Muscle of back (tissue), 13 donors: ENCODE measurements around the gene UNC45A. TPM values are rescaled to one million over a fixed set of nuclear protein-coding genes. Genes with fewer than 3 reads are reported as not detected.
"Not testable (repeated sequence)": the region's sequence is repeated elsewhere in the genome, so short reads cannot be mapped to it uniquely, and the experiment has no call there.

Experiments used
- DNase-seq, 3 donors: peaks; one replicate each; pipeline versions ENCODE4 v3.0.0 to v3.0.0-alpha.2; 2013
- long read RNA-seq, 9 donors: transcript quantifications; one replicate each; lab custom pipeline, GENCODE V29; 2026
- polyA plus RNA-seq, 10 donors: library from polyadenylated mRNA; unstranded; fragments of 120-200 nt; gene quantifications; one replicate each; pipeline ENCODE4 v1.2.1, GENCODE V29; 2013; ENCODE audit not compliant: insufficient read length in 10 of 10

Gene UNC45A, protein sequence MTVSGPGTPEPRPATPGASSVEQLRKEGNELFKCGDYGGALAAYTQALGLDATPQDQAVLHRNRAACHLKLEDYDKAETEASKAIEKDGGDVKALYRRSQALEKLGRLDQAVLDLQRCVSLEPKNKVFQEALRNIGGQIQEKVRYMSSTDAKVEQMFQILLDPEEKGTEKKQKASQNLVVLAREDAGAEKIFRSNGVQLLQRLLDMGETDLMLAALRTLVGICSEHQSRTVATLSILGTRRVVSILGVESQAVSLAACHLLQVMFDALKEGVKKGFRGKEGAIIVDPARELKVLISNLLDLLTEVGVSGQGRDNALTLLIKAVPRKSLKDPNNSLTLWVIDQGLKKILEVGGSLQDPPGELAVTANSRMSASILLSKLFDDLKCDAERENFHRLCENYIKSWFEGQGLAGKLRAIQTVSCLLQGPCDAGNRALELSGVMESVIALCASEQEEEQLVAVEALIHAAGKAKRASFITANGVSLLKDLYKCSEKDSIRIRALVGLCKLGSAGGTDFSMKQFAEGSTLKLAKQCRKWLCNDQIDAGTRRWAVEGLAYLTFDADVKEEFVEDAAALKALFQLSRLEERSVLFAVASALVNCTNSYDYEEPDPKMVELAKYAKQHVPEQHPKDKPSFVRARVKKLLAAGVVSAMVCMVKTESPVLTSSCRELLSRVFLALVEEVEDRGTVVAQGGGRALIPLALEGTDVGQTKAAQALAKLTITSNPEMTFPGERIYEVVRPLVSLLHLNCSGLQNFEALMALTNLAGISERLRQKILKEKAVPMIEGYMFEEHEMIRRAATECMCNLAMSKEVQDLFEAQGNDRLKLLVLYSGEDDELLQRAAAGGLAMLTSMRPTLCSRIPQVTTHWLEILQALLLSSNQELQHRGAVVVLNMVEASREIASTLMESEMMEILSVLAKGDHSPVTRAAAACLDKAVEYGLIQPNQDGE
- polyA plus RNA-seq, result 10 to 100 TPM; 22.6 to 35.7 (median 27.0) TPM
- long read RNA-seq, donor 1, partial matches to known transcripts, result 10 of 11 reads
- long read RNA-seq, donor 1, other reads (novel, unspliced or antisense), result 0 of 11 reads
- long read RNA-seq, donor 2, partial matches to known transcripts, result 0 of 1 reads
- long read RNA-seq, donor 2, other reads (novel, unspliced or antisense), result 0 of 1 reads
- long read RNA-seq, donor 3, result 0 reads
- long read RNA-seq, donor 4, partial matches to known transcripts, result 10 of 10 reads
- long read RNA-seq, donor 4, other reads (novel, unspliced or antisense), result 0 of 10 reads
- long read RNA-seq, donor 5, partial matches to known transcripts, result 0 of 1 reads
- long read RNA-seq, donor 5, other reads (novel, unspliced or antisense), result 0 of 1 reads
- long read RNA-seq, donor 6, result 0 reads
- long read RNA-seq, donor 7, partial matches to known transcripts, result 0 of 1 reads
- long read RNA-seq, donor 7, other reads (novel, unspliced or antisense), result 0 of 1 reads
- long read RNA-seq, donor 8, partial matches to known transcripts, result 5 of 6 reads
- long read RNA-seq, donor 8, other reads (novel, unspliced or antisense), result 0 of 6 reads
- long read RNA-seq, donor 9, result 0 reads

DNA sequence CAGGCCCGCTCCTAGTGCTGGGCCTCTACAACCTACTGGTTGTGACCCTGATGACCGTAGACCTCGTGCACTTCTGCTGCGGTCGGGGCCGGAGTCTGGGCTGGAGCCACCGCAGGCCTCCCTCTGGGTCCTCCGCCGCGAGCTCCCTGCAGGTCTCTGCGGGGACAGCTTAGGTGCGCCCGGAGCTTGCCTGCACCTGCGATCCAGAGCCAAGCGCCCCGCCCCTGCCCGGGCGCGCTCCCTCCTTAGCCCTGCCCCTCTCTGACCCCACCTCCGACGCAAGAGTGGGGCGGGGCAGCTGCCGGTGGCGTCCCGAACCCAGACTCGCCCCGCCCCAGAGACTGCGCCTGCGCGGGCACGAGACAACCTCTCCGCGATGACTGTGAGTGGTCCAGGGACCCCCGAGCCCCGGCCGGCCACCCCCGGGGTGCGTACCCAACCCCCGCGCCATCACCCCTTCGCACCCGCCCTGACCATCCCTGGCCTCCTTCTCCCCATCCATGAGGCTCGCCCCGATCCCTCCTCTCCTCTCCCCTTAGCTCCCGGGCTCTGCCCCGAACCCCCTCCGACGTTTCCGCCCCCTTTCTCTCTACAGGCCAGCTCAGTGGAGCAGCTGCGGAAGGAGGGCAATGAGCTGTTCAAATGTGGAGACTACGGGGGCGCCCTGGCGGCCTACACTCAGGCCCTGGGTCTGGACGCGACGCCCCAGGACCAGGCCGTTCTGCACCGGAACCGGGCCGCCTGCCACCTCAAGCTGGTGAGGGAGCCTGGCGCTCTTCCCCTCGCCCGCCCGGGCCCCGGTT is at the start of gene UNC45A:
UNC45A (plus strand) TSS at position 337 of the 803 bp plus-strand sequence; CDS start at position 377, 40 bp downstream.
- DNase-seq, result peak; percentile 88 to 97 (median 91)

DNA sequence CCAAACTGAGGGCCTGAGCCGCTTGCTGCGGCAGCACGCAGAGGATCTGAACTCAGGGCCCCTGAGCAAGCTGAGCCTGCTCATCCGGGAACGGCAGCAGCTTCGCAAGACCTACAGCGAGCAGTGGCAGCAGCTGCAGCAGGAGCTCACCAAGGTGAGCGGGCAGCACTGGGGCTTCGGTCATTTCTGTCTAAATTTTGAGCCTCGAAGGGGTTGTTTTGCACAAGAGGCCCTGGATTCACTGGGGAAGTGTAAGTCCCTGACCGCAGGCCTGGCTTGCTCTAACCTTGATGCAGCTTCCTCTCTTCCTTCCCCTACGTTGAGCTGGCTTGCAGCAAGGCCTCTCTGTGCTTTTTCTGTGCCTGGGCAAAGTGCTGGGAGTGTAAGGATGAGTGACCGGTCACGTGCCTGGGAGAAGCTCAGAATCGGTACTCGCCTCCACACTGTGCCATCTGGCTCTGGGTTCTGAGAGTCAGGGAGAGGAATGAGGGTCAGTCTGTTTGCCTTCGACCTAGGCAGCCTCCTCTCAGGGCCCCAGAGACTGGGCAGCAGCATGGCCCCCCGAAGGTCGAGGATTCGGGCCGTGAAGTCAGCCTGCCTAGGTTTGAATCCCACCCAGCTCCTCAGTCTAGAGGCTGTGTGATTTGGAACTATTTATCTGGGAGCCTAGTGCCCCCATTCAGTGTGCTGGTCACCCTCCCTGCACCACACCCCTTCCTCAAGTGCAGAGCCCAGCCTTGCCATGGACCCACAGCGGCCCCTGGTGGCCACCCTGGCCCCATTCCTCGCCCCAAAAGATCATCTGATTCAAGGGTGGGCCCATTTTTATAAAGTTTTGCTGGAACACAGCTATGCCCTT is 49.4 kb upstream of the UNC45A start:
- peak in 2 of 3 donors; percentile 85 to 89 for DNase-seq

DNA sequence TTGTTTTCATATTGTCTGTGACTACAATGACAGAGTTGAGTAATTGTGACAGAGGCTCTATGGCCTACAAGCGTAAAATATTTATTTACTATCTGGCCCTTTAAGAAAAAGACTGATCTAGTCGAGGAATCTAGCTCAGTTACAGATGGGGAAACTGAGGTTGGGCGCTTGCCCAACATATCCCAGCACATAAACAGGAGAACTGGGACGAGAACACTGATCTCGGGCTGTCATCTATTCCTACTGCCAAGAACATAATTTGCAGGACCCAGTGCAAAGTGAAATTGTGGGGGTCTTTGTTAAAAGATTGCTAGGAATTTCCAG is 48.8 kb upstream of the UNC45A start:
- no peak for DNase-seq

DNA sequence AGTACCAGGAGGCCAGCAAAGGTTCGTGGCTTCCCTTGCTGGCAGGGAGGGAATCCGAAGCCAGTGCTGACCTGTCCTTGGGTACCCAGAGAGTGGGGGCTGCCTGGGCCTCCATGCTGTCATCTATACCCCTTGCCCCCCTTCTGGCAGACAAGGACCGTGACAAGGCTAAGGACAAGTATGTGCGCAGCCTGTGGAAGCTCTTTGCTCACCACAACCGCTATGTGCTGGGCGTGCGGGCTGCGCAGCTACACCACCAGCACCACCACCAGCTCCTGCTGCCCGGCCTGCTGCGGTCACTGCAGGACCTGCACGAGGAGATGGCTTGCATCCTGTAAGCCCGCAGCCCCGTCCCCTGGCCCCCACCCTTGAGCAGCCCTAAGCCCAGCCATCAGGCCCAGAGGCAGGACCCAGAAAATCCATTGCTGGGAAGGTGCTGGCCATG is 48.0 kb upstream of the UNC45A start:
- DNase-seq, result no peak

DNA sequence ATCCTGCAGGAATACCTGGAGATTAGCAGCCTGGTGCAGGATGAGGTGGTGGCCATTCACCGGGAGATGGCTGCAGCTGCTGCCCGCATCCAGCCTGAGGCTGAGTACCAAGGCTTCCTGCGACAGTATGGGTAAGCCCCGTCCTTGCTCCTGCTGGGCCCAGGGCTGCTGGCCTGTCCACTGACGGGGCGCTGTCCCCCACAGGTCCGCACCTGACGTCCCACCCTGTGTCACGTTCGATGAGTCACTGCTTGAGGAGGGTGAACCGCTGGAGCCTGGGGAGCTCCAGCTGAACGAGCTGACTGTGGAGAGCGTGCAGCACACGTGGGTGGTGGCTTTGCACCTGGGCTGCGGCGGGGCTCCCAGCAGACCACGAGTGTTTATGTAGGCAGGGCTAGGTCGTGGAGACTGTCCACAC is 45.8 kb upstream of the UNC45A start:
- DNase-seq, result no peak

DNA sequence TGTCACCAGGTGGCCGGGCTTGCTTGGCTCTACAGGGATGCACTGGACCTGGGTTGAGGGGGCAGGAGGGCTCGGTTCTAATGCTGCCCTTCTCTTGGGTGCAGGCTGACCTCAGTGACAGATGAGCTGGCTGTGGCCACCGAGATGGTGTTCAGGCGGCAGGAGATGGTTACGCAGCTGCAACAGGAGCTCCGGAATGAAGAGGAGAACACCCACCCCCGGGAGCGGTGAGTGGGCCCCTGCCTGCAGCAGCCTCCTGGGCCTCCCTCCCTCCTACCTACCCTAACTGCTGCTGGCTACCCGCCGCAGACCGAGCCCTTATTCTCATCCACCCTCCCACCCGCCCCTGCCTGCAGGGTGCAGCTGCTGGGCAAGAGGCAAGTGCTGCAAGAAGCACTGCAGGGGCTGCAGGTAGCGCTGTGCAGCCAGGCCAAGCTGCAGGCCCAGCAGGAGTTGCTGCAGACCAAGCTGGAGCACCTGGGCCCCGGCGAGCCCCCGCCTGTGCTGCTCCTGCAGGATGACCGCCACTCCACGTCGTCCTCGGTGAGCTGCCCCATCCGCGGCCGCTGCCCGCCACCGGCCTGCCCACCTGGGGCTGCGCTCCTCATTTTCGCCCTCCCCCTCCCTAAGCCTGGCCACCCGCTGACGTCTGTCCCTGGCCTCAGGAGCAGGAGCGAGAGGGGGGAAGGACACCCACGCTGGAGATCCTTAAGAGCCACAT is 45.2 kb upstream of the UNC45A start:
- no peak for DNase-seq

DNA sequence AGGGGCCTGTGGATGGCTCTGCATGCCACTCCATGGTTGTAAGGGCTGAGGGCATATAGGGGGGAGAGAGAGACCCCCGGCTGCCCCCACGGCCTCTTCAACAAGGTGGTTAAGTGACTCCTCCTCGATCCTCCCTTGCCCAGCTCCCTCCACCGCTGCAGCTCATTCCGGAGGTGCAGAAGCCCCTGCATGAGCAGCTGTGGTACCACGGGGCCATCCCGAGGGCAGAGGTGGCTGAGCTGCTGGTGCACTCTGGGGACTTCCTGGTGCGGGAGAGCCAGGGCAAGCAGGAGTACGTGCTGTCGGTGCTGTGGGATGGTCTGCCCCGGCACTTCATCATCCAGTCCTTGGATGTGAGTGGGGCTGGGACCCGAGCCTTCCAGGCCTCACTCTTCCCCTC is 44.2 kb upstream of the UNC45A start:
- no peak for DNase-seq

DNA sequence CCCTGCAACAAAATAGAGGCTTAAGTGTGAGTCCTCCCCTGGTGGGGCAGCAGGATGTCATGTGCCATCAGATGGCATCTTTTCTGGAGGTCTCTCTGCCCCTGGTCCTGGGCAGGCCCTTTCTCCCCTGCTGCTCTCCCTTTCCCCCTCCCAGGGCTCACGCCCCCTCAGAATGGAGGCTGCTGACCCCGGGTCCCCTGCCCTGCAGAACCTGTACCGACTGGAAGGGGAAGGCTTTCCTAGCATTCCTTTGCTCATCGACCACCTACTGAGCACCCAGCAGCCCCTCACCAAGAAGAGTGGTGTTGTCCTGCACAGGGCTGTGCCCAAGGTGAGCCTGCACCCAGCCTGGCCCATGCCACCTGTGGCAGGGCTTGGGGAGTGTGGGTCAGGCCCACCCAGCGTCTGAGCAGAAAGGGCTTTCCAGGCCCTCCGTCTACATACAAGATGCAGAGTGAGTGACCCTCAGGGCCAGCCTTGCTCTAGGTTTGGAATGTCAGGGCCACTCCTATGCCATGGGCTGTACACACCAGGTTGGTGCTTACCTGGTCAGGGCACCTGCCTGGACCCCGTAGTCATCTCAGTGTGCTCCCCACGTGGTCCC is 43.6 kb upstream of the UNC45A start:
- no peak for DNase-seq

DNA sequence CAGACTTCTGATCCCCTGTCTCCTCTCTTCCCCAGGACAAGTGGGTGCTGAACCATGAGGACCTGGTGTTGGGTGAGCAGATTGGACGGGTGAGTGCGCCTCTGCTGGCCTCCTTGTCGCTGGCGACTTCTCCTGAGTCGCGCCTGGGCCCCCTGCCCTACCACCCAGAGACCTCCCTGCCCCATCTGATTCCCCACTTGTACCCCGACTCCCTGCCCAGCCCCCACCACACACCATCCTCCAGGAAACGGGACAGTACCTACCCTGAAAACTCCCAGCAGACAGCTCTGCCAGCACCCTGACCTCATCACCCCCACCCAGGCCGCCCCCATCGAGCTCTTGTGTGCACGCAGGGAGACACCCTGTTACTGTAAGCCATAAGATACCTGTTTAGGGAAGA is 43.1 kb upstream of the UNC45A start:
- DNase-seq, result no peak

DNA sequence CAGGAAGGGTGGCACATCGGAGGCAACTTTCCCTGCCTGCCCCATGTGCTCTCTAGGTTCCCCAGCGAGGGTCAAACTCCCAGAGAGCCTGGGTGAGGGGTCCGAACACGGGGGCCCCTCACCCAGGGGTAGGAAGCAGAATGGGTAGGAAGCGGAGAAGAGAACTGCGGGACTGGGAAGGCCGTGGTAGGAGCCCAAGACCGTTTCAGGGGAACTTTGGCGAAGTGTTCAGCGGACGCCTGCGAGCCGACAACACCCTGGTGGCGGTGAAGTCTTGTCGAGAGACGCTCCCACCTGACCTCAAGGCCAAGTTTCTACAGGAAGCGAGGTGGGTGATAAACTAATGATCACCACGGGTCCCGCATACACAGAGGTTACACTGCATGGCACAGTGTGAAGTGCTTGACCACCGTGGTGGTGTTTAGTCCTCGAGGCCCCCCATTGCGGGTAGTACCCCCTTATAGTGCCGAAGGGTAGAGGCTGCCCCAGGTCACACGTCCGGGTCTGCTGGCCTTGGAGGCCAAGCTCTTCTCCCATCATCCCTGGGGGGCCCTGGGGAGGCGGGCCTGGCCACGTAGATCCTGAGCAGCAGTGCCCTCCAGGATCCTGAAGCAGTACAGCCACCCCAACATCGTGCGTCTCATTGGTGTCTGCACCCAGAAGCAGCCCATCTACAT is 42.4 kb upstream of the UNC45A start:
- no peak for DNase-seq

DNA sequence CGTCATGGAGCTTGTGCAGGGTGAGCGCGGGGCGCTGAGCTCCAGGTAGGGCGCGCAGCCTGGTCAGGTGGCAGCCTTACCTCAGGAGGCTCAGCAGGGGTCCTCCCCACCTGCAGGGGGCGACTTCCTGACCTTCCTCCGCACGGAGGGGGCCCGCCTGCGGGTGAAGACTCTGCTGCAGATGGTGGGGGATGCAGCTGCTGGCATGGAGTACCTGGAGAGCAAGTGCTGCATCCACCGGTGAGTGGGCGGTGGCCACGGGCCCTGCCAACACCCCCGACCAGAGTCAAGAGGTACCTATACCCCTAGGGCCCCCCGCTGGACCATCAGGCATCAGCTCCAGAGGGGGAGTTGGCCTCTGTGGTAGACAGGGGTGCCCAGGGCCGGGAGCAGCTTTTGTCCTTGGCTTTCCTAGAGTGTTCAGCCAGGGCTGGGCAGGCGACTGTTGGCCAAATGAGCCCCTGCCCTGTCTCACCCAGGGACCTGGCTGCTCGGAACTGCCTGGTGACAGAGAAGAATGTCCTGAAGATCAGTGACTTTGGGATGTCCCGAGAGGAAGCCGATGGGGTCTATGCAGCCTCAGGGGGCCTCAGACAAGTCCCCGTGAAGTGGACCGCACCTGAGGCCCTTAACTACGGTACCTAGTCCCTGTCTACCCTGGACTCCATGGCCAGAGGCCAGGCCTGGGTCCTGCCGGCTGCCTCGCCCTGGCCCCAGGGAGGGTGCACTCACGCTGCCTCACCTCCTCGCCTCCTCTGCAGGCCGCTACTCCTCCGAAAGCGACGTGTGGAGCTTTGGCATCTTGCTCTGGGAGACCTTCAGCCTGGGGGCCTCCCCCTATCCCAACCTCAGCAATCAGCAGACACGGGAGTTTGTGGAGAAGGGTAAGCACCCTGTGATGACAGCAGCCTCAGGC is 41.7 kb upstream of the UNC45A start:
- DNase-seq, result no peak

DNA sequence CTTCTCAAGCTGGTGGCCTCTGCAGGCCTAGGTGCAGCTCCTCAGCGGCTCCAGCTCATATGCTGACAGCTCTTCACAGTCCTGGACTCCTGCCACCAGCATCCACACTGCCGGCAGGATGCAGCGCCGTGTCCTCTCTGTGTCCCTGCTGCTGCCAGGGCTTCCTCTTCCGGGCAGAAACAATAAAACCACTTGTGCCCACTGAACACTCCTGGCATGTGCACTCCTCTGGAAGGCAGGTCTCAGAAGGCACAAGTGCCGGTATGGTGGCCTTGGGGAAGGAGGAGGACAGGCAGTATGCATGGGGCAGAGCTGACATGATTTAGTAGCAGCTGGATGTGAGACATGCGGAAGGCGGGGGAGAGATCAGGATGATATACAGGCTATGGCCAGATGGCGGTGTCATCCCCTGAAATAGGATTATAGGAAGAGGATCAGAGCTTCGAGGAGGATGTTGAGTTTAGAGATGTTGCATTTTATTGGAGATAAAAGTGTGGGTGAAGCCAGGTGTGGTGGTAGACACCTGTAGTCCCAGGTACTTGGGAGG is 39.4 kb upstream of the UNC45A start:
- peak in 1 of 3 donors; percentile 53 for DNase-seq

DNA sequence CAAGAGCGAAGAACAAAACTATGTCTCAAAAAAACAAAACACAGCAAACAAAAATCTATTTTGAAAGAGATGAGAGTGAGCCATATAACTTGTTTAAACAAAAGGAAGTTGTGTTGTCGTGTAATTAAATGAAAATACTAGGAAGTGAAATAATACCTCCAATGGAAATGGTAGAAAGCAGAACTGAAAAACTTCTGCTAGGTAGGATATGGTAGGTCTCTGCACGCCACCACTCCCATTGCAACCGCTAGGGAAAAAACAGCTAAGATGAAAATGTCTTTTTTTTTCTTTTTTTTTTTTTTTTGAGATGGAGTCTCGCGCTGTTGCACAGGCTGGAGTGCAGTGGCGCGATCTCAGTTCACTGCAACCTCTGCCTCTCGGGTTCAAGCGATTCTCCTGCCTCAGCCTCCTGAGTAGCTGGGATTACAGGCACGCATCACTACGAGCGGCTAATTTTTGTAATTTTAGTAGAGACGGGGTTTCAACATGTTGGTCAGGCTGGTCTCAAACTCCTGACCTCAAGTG is 37.9 kb upstream of the UNC45A start:
- not testable (repeated sequence) for DNase-seq

DNA sequence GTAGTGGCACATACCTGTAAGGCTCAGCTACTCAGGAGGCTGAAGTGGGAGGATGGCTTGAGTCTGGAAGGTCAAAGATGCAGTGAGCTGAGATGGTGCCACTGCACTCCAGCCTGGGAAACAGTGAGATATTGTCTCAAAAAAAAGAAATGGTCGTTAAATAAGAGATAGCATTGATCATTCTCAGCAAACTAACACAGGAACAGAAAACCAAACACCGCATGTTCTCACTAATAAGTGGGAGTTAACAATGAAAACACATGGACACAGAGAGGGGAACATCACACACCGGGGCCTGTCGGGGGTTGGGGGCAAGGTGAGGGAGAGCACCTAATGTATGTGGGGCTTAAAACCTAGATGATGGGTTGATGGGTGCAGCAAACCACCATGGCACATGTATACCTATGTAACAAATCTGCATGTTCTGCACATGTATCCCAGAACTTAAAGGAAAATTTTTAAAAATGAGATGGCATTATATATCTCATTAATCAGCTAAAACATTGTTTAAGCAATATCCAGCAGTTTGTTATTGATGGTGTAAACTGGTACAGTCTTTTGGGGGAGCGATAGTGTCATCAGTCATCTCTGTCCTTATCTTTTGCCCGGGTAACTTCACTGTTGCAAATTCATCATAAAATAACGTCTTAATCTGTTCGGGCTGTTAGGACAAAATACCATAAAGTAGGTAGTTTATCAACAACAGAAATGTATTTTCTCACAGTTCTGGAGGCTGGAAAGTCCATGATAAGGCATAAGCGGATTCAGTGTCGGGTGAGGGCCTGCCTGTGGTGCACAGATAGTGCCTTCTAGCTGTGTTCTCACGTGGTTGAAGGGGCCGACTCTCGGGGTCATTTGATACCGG is 33.7 kb upstream of the UNC45A start:
- DNase-seq, result no peak
